ENCODE measurements around the gene ADGRF5.

ADGRF5 gene

DNA sequence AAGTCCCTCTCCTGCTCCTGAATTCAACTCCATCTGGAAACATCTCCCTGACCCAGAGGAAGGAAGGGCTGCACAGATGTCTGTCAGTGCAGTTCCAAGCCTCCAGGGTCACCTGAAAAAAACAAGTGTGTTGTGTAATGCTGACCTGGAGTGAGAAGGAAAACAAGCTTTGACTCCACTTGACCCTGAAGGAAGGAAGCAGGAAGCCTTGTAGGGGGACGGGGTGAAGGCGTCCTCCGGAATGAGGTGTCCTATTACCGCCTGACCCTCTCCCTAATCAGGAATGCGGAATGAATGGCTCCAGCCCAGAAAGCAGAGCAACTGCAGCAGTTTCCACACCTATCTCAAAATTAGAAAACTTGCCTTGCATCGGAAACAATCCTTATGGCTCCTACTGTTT lies 13.9 kb upstream of the ADGRF5 start:
- H3K4me2 ChIP-seq (ENCODE audit: low read length), result no peak overlapping the region
- H3K79me1 ChIP-seq (ENCODE audit: low read length), result no peaks in the 10 kb centered on the region
- no peak overlapping the region for H3K9ac ChIP-seq (ENCODE audit: low read length)
- H3K27ac ChIP-seq (ENCODE audit: low read depth, low read length), result no peak overlapping the region
- H3K18ac ChIP-seq (ENCODE audit: low read length), result no peak overlapping the region
- H3K56ac ChIP-seq (ENCODE audit: low read length), result peak overlapping the region; percentile 65
- H2AK5ac ChIP-seq (ENCODE audit: low read length), result no peak overlapping the region
- H3K36me3 ChIP-seq (ENCODE audit: control insufficient read depth, insufficient read depth, low read length), result no peaks in the 10 kb centered on the region
- H2BK120ac ChIP-seq (ENCODE audit: low read depth, low read length), result no peak overlapping the region
- H3K4me3 ChIP-seq (ENCODE audit: low read length), result no peak overlapping the region
- no peak overlapping the region for H2BK15ac ChIP-seq (replicated peaks; ENCODE audit: low read depth)
- H3K23ac ChIP-seq (ENCODE audit: low read length), result no peak overlapping the region
- H4K8ac ChIP-seq (ENCODE audit: low read depth, low read length), result no peak overlapping the region
- no peaks in the 10 kb centered on the region for H3K79me2 ChIP-seq (ENCODE audit: control insufficient read depth, insufficient read depth, low read length)
- H3K4me1 ChIP-seq (ENCODE audit: control insufficient read depth, low read depth, low read length), result peaks cover 6% of the 10 kb centered on the region
- H3K27me3 ChIP-seq (ENCODE audit: insufficient read depth, low read length, poor library complexity), result no peaks in the 10 kb centered on the region
- no peak overlapping the region for H3K4ac ChIP-seq (ENCODE audit: low read depth, low read length)
- no peak overlapping the region for H2BK5ac ChIP-seq (ENCODE audit: low read length)
- peak; percentile 77 for DNase-seq
- H4K5ac ChIP-seq (ENCODE audit: low read length), result peak overlapping the region; percentile 33
- no CpG with 5 or more reads among the region's 6 CpGs for WGBS (ENCODE audit: extremely low coverage, insufficient coverage, low lambda C conversion rate)

DNA sequence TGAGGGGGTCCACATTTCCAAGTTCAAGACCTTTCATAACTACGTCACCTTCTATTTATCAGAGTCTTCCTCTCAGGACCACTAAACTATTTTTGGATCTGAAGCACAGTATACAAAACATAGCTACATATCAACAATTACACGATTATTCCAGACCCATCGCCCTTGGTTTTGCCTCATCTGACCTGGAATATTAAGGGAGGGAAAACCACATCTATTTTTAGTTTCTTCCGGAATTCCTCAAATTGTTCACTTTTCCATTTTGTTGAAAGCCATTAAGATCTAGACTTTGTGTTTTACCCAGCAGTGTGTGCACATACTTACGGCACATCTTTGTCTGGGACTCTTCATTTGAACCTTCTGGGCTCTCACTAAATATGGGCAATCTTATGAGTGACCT lies 12.0 kb upstream of the ADGRF5 start:
- Histone ChIP-seq H2AK5ac (ENCODE audit: low read length) (no peak overlapping the region), H3K9ac (ENCODE audit: low read length) (no peak overlapping the region), H2BK120ac (ENCODE audit: low read depth, low read length) (no peak overlapping the region), H3K79me2 (ENCODE audit: control insufficient read depth, insufficient read depth, low read length) (no peaks in the 10 kb centered on the region), H3K79me1 (ENCODE audit: low read length) (no peaks in the 10 kb centered on the region), H2BK5ac (ENCODE audit: low read length) (no peak overlapping the region), H4K5ac (ENCODE audit: low read length) (no peak overlapping the region), H3K27me3 (ENCODE audit: insufficient read depth, low read length, poor library complexity) (no peaks in the 10 kb centered on the region), H2BK15ac (replicated peaks; ENCODE audit: low read depth) (no peak overlapping the region), H3K18ac (ENCODE audit: low read length) (no peak overlapping the region), H3K36me3 (ENCODE audit: control insufficient read depth, insufficient read depth, low read length) (no peaks in the 10 kb centered on the region), H3K23ac (ENCODE audit: low read length) (no peak overlapping the region), H3K4ac (ENCODE audit: low read depth, low read length) (no peak overlapping the region), H3K4me2 (ENCODE audit: low read length) (no peak overlapping the region), H3K4me3 (ENCODE audit: low read length) (no peak overlapping the region), H3K27ac (ENCODE audit: low read depth, low read length) (no peak overlapping the region), H3K4me1 (ENCODE audit: control insufficient read depth, low read depth, low read length) (peaks cover 6% of the 10 kb centered on the region), H4K8ac (ENCODE audit: low read depth, low read length) (no peak overlapping the region), H3K56ac (ENCODE audit: low read length) (no peak overlapping the region)
- no peak for DNase-seq
- WGBS (ENCODE audit: extremely low coverage, insufficient coverage, low lambda C conversion rate), result no CpG with 5 or more reads among the region's 5 CpGs

DNA sequence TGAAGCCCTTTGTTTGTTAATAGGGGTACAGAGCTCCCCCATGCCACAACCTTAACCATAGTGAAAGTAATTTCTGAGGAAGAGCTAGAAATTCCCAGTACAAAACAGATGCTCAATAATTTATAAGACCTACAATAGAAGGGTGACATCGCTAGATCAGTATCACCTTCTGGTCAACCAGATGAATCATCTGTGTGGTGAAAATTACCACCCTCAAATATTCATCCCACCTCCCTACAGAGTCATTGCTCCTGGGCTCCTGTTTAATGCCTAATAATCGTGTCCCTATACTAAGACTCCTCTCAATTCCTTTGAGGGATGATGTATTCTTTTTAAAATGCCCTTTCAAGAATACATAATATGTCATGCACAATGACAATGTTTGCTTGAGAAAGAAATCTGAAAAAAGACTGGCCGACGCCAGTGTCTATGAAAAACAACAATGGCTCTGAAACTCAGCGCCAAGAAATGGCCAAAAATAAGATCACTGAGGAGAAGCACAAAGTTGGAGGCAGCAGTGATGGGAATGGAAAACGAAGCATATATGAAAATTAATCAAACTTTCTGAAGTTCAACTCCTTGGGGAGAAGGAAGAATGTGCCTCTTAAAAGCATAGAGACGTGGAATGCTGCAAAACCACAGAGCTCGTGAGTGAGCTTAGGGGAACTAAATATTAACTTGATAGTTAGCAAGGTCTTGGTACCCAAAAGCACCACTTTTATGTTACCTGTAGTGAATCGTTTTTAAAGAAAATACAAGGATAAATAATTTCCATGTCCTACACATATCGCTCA lies 11.0 kb upstream of the ADGRF5 start:
- H3K79me1 ChIP-seq (ENCODE audit: low read length), result no peaks in the 10 kb centered on the region
- H2BK5ac ChIP-seq (ENCODE audit: low read length), result no peak overlapping the region
- no CpG with 5 or more reads among the region's 10 CpGs for WGBS (ENCODE audit: extremely low coverage, insufficient coverage, low lambda C conversion rate)
- H4K5ac ChIP-seq (ENCODE audit: low read length), result no peak overlapping the region
- H2BK120ac ChIP-seq (ENCODE audit: low read depth, low read length), result no peak overlapping the region
- no peak overlapping the region for H3K56ac ChIP-seq (ENCODE audit: low read length)
- no peak overlapping the region for H4K8ac ChIP-seq (ENCODE audit: low read depth, low read length)
- no peak overlapping the region for H3K4ac ChIP-seq (ENCODE audit: low read depth, low read length)
- H3K27ac ChIP-seq (ENCODE audit: low read depth, low read length), result no peak overlapping the region
- H3K79me2 ChIP-seq (ENCODE audit: control insufficient read depth, insufficient read depth, low read length), result no peaks in the 10 kb centered on the region
- no peak overlapping the region for H3K4me3 ChIP-seq (ENCODE audit: low read length)
- H3K9ac ChIP-seq (ENCODE audit: low read length), result no peak overlapping the region
- peaks cover 6% of the 10 kb centered on the region for H3K4me1 ChIP-seq (ENCODE audit: control insufficient read depth, low read depth, low read length)
- H3K23ac ChIP-seq (ENCODE audit: low read length), result no peak overlapping the region
- H2AK5ac ChIP-seq (ENCODE audit: low read length), result no peak overlapping the region
- no peak overlapping the region for H2BK15ac ChIP-seq (replicated peaks; ENCODE audit: low read depth)
- no peak overlapping the region for H3K18ac ChIP-seq (ENCODE audit: low read length)
- no peak for DNase-seq
- no peaks in the 10 kb centered on the region for H3K27me3 ChIP-seq (ENCODE audit: insufficient read depth, low read length, poor library complexity)
- no peaks in the 10 kb centered on the region for H3K36me3 ChIP-seq (ENCODE audit: control insufficient read depth, insufficient read depth, low read length)
- H3K4me2 ChIP-seq (ENCODE audit: low read length), result no peak overlapping the region

DNA sequence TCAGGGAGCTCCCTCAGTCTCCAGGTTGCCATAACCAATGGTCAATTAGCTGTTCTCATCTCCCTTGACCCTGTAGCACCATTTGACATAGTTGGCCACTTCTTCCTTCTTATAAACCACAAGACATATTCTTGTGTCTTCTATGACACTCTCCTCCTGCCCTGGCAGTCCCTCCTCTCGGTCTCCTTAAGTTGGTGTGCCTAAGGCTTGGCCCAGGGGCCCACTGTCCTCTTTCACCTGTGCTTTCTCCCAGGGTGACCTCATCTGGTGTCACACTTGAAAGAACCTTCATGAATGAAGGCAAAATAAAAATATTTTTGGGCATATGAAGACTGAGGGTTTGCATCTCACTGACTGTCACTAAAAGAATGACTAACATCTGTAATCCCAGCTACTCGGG lies 9.7 kb upstream of the ADGRF5 start:
- no peak overlapping the region for H4K8ac ChIP-seq (ENCODE audit: low read depth, low read length)
- H3K27ac ChIP-seq (ENCODE audit: low read depth, low read length), result no peak overlapping the region

DNA sequence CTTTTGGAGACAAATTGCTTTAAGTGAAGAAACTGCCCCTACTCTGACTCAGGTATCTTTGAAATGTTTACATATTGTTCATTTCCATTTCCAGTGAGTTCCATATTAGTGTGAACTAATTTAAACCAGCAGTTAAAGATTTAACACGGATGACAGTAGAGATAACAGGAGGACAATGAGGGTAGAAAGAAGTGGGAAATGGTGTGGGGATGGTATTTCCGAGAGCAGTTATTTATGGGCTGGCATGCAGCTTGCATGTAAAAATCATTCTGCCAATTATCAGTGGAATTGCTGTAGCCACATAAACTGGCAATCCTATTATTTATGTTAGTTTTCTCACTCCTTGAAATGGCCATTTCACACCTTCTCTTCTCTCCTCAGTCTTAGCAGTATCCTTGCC lies 8.6 kb upstream of the ADGRF5 start:
- no peaks in the 10 kb centered on the region for H3K4me1 ChIP-seq (ENCODE audit: control insufficient read depth, low read depth, low read length)
- no CpG with 5 or more reads among the region's 2 CpGs for WGBS (ENCODE audit: extremely low coverage, insufficient coverage, low lambda C conversion rate)
- no peak for DNase-seq

More for the DNA sequence above, 9.7 kb upstream of the ADGRF5 start:
- Histone ChIP-seq H2BK120ac (ENCODE audit: low read depth, low read length) (no peak overlapping the region), H3K9ac (ENCODE audit: low read length) (no peak overlapping the region), H3K4me1 (ENCODE audit: control insufficient read depth, low read depth, low read length) (peaks cover 6% of the 10 kb centered on the region), H3K4me2 (ENCODE audit: low read length) (no peak overlapping the region), H3K4ac (ENCODE audit: low read depth, low read length) (no peak overlapping the region), H3K4me3 (ENCODE audit: low read length) (no peak overlapping the region), H3K23ac (ENCODE audit: low read length) (no peak overlapping the region), H2BK15ac (replicated peaks; ENCODE audit: low read depth) (no peak overlapping the region), H3K18ac (ENCODE audit: low read length) (no peak overlapping the region), H2BK5ac (ENCODE audit: low read length) (no peak overlapping the region), H3K79me2 (ENCODE audit: control insufficient read depth, insufficient read depth, low read length) (no peaks in the 10 kb centered on the region), H4K5ac (ENCODE audit: low read length) (no peak overlapping the region), H3K56ac (ENCODE audit: low read length) (no peak overlapping the region), H3K36me3 (ENCODE audit: control insufficient read depth, insufficient read depth, low read length) (no peaks in the 10 kb centered on the region), H3K79me1 (ENCODE audit: low read length) (no peaks in the 10 kb centered on the region), H2AK5ac (ENCODE audit: low read length) (no peak overlapping the region), H3K27me3 (ENCODE audit: insufficient read depth, low read length, poor library complexity) (no peaks in the 10 kb centered on the region)
- DNase-seq, result no peak
- no CpG with 5 or more reads among the region's 2 CpGs for WGBS (ENCODE audit: extremely low coverage, insufficient coverage, low lambda C conversion rate)

DNA sequence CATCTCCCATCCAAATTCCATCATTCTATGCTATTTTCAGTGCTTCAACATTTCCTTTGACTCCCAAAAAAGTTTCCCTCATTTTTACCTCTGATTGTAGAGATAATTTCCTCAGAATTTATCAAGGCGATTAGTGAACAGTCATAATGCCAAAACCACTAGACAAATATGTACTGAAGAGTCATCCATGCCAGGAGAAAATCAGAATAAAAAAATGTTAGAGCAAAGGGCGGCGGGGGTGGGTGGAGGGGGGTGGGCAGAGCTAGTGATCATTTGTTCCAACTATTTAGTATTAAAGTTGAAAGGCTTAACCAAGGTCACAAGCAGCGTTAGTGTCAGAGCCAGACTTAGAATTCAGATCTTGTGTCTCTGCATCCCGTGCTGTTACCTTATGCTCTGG lies 5.3 kb upstream of the ADGRF5 start:
- Histone ChIP-seq H3K27me3 (ENCODE audit: insufficient read depth, low read length, poor library complexity) (no peaks in the 10 kb centered on the region), H3K36me3 (ENCODE audit: control insufficient read depth, insufficient read depth, low read length) (no peaks in the 10 kb centered on the region), H2BK120ac (ENCODE audit: low read depth, low read length) (no peak overlapping the region), H2AK5ac (ENCODE audit: low read length) (no peak overlapping the region), H3K56ac (ENCODE audit: low read length) (no peak overlapping the region), H3K4ac (ENCODE audit: low read depth, low read length) (no peak overlapping the region), H3K23ac (ENCODE audit: low read length) (no peak overlapping the region), H3K4me3 (ENCODE audit: low read length) (no peak overlapping the region), H2BK15ac (replicated peaks; ENCODE audit: low read depth) (no peak overlapping the region), H3K79me1 (ENCODE audit: low read length) (no peaks in the 10 kb centered on the region), H3K18ac (ENCODE audit: low read length) (no peak overlapping the region), H4K5ac (ENCODE audit: low read length) (no peak overlapping the region), H3K27ac (ENCODE audit: low read depth, low read length) (no peak overlapping the region), H4K8ac (ENCODE audit: low read depth, low read length) (no peak overlapping the region), H3K4me2 (ENCODE audit: low read length) (no peak overlapping the region), H3K9ac (ENCODE audit: low read length) (no peak overlapping the region), H3K79me2 (ENCODE audit: control insufficient read depth, insufficient read depth, low read length) (no peaks in the 10 kb centered on the region), H3K4me1 (ENCODE audit: control insufficient read depth, low read depth, low read length) (no peaks in the 10 kb centered on the region), H2BK5ac (ENCODE audit: low read length) (no peak overlapping the region)
- WGBS (ENCODE audit: extremely low coverage, insufficient coverage, low lambda C conversion rate), result no CpG with 5 or more reads among the region's 5 CpGs
- no peak for DNase-seq

More for the DNA sequence above, 8.6 kb upstream of the ADGRF5 start:
- Histone ChIP-seq H3K79me2 (ENCODE audit: control insufficient read depth, insufficient read depth, low read length) (no peaks in the 10 kb centered on the region), H2AK5ac (ENCODE audit: low read length) (no peak overlapping the region), H2BK15ac (replicated peaks; ENCODE audit: low read depth) (no peak overlapping the region), H3K9ac (ENCODE audit: low read length) (no peak overlapping the region), H3K18ac (ENCODE audit: low read length) (no peak overlapping the region), H3K36me3 (ENCODE audit: control insufficient read depth, insufficient read depth, low read length) (no peaks in the 10 kb centered on the region), H3K4me3 (ENCODE audit: low read length) (no peak overlapping the region), H3K79me1 (ENCODE audit: low read length) (no peaks in the 10 kb centered on the region), H3K56ac (ENCODE audit: low read length) (no peak overlapping the region), H4K5ac (ENCODE audit: low read length) (no peak overlapping the region), H2BK120ac (ENCODE audit: low read depth, low read length) (no peak overlapping the region), H3K23ac (ENCODE audit: low read length) (no peak overlapping the region), H3K4me2 (ENCODE audit: low read length) (no peak overlapping the region), H3K4ac (ENCODE audit: low read depth, low read length) (no peak overlapping the region), H2BK5ac (ENCODE audit: low read length) (no peak overlapping the region), H4K8ac (ENCODE audit: low read depth, low read length) (no peak overlapping the region), H3K27ac (ENCODE audit: low read depth, low read length) (no peak overlapping the region), H3K27me3 (ENCODE audit: insufficient read depth, low read length, poor library complexity) (no peaks in the 10 kb centered on the region)
